Chondrocyte (in vitro differentiated cells): ENCODE measurements around the gene CCDC57. TPM values are rescaled to one million over a fixed set of nuclear protein-coding genes. Genes with fewer than 3 reads are reported as not detected.
A peak's percentile ranks its signal among the peaks of the same experiment; 100 is the strongest.

Experiments used
- DNase-seq: peaks from one replicate; pipeline ENCODE4 v3.0.0; 2021; ENCODE audit warnings: mixed read lengths, low spot score
- H3K27ac Mint-ChIP-seq: one replicate; pipeline ENCODE4 v1.8.0; 2021; ENCODE audit warnings: mild to moderate bottlenecking, moderate library complexity, mixed read lengths; ENCODE audit not compliant: unreplicated experiment
- H3K27me3 Mint-ChIP-seq: 2 replicates; pipeline ENCODE4 v1.8.0; 2021; ENCODE audit warnings: low read depth, mixed read lengths
- H3K36me3 Mint-ChIP-seq: 2 replicates; pipeline ENCODE4 v1.8.0; 2021; ENCODE audit warnings: low read depth, mixed read lengths
- H3K4me1 Mint-ChIP-seq: 2 replicates; pipeline ENCODE4 v1.8.0; 2021; ENCODE audit warnings: low read depth, mild to moderate bottlenecking, mixed read lengths
- H3K4me3 Mint-ChIP-seq: one replicate; pipeline ENCODE4 v1.8.0; 2021; ENCODE audit warnings: mild to moderate bottlenecking, moderate library complexity, mixed read lengths; ENCODE audit not compliant: unreplicated experiment
- H3K9me3 Mint-ChIP-seq: 2 replicates; pipeline ENCODE4 v1.8.0; 2021; ENCODE audit warnings: low read depth, mixed read lengths
- CTCF ChIP-seq: fragments of 200-600 bp; sonication (generic); IDR thresholded peaks from 2 replicates; pipeline ENCODE4 v1.5.0; 2021; ENCODE audit warnings: antibody characterized with exemption, mild to moderate bottlenecking, moderate library complexity
- total RNA-seq: library from RNA; stranded (reverse); gene quantifications from 3 replicates; pipeline ENCODE4 v1.2.1, GENCODE V29; 2021

Gene CCDC57
- total RNA-seq, 1 donor from 2014 or later: 23.5 TPM

GRCh38 chr17:82173351-82174041, 39.1 kb downstream of the CCDC57 start:
- Mint-ChIP-seq H3K36me3 (peaks cover 26% of the 10 kb centered on the region), H3K27ac (no peak overlapping the region), H3K9me3 (no peaks in the 10 kb centered on the region), H3K27me3 (no peaks in the 10 kb centered on the region), H3K4me1 (no peaks in the 10 kb centered on the region), H3K4me3 (no peak overlapping the region)
- no peak for TF ChIP-seq CTCF
- DNase-seq: peak; percentile 69

- no peaks in the 10 kb centered on the region for H3K4me1 Mint-ChIP-seq
- H3K9me3 Mint-ChIP-seq: no peaks in the 10 kb centered on the region
- H3K36me3 Mint-ChIP-seq: peaks cover 25% of the 10 kb centered on the region
- TF ChIP-seq CTCF: no peak
- no peak overlapping the region for H3K27ac Mint-ChIP-seq
- no peaks in the 10 kb centered on the region for H3K27me3 Mint-ChIP-seq
- H3K4me3 Mint-ChIP-seq: no peak overlapping the region
- DNase-seq: no peak
These were observed 40.0 kb downstream of the CCDC57 start for GRCh38 chr17:82172486-82173160.

GRCh38 chr17:82171750-82172375, 40.8 kb downstream of the CCDC57 start:
- H3K4me1 Mint-ChIP-seq: no peaks in the 10 kb centered on the region
- TF ChIP-seq CTCF: no peak
- H3K9me3 Mint-ChIP-seq: no peaks in the 10 kb centered on the region
- H3K27me3 Mint-ChIP-seq: no peaks in the 10 kb centered on the region
- no peak overlapping the region for H3K27ac Mint-ChIP-seq
- H3K36me3 Mint-ChIP-seq: peaks cover 26% of the 10 kb centered on the region
- DNase-seq: no peak
- no peak overlapping the region for H3K4me3 Mint-ChIP-seq

GRCh38 chr17:82170412-82170961, 42.2 kb downstream of the CCDC57 start:
- H3K4me1 Mint-ChIP-seq: no peaks in the 10 kb centered on the region
- H3K27me3 Mint-ChIP-seq: no peaks in the 10 kb centered on the region
- no peak overlapping the region for H3K27ac Mint-ChIP-seq
- TF ChIP-seq CTCF: no peak
- H3K4me3 Mint-ChIP-seq: no peak overlapping the region
- peaks cover 27% of the 10 kb centered on the region for H3K36me3 Mint-ChIP-seq
- no peak for DNase-seq
- no peaks in the 10 kb centered on the region for H3K9me3 Mint-ChIP-seq

GRCh38 chr17:82168568-82168967, 44.1 kb downstream of the CCDC57 start:
- Mint-ChIP-seq H3K9me3 (no peaks in the 10 kb centered on the region), H3K27me3 (no peaks in the 10 kb centered on the region), H3K27ac (no peak overlapping the region), H3K4me1 (no peaks in the 10 kb centered on the region), H3K36me3 (peaks cover 30% of the 10 kb centered on the region), H3K4me3 (no peak overlapping the region)
- DNase-seq: no peak
- no peak for TF ChIP-seq CTCF
